RWPE2 (cell line): ENCODE results near the gene CETN2.
A peak's percentile ranks its signal among the peaks of the same experiment; 100 is the strongest.

Source experiments
- ATAC-seq: fragments of 200-7000 bp; cut with Tn5 transposase; 3 replicates; pipeline ENCODE4 v1.9.1; 2021; ENCODE audit warnings: low read depth
- DNase-seq: peaks from one replicate; pipeline ENCODE4 v3.0.0-alpha.2; 2020; ENCODE audit warnings: low spot score
- H3K27ac ChIP-seq: fragments of 450-650 bp; 2 replicates; pipeline ENCODE4 v1.5.1; 2017; ENCODE audit warnings: mild to moderate bottlenecking; ENCODE audit not compliant: poor library complexity, severe bottlenecking
- H3K27me3 ChIP-seq: fragments of 250-450 bp; sonication (Bioruptor Pico); 2 replicates; pipeline ENCODE4 v1.5.1; 2021; ENCODE audit warnings: mild to moderate bottlenecking, moderate library complexity; ENCODE audit not compliant: insufficient read depth, poor library complexity, severe bottlenecking
- H3K36me3 ChIP-seq: fragments of 250-450 bp; sonication (Bioruptor Pico); 2 replicates; pipeline ENCODE4 v1.5.1; 2020; ENCODE audit warnings: low read depth, mild to moderate bottlenecking, moderate library complexity
- H3K4me1 ChIP-seq: fragments of 250-450 bp; sonication (Bioruptor Pico); 2 replicates; pipeline ENCODE4 v1.5.1; 2021; ENCODE audit warnings: mild to moderate bottlenecking, moderate library complexity; ENCODE audit not compliant: insufficient read depth, poor library complexity, severe bottlenecking
- H3K4me3 ChIP-seq: fragments of 250-450 bp; sonication (Bioruptor Pico); 2 replicates; pipeline ENCODE4 v1.5.1; 2021; ENCODE audit warnings: mild to moderate bottlenecking, moderate library complexity; ENCODE audit not compliant: severe bottlenecking
- H3K9me3 ChIP-seq: fragments of 250-450 bp; sonication (Bioruptor Pico); 2 replicates; pipeline ENCODE4 v1.5.1; 2021; ENCODE audit warnings: mild to moderate bottlenecking, moderate library complexity; ENCODE audit not compliant: severe bottlenecking
- TF ChIP-seq, protein P1 (sequence below): fragments of 450-650 bp; IDR thresholded peaks from one replicate; pipeline ENCODE4 v1.5.1; 2017; ENCODE audit warnings: mild to moderate bottlenecking, moderate library complexity; ENCODE audit not compliant: poor library complexity, severe bottlenecking

The CETN2 gene

GRCh38 chrX:152817078-152817764 lies 13.3 kb downstream of the CETN2 start:
- H3K27me3 ChIP-seq = no peaks in the 10 kb centered on the region
- H3K4me3 ChIP-seq = no peak overlapping the region
- H3K36me3 ChIP-seq = no peaks in the 10 kb centered on the region
- peaks cover 8% of the 10 kb centered on the region for H3K4me1 ChIP-seq
- no peaks in the 10 kb centered on the region for H3K9me3 ChIP-seq
- DNase-seq (no peak), ATAC-seq (no peak; the same call in 2 of the 3 replicates)
- TF ChIP-seq, protein P1, sequence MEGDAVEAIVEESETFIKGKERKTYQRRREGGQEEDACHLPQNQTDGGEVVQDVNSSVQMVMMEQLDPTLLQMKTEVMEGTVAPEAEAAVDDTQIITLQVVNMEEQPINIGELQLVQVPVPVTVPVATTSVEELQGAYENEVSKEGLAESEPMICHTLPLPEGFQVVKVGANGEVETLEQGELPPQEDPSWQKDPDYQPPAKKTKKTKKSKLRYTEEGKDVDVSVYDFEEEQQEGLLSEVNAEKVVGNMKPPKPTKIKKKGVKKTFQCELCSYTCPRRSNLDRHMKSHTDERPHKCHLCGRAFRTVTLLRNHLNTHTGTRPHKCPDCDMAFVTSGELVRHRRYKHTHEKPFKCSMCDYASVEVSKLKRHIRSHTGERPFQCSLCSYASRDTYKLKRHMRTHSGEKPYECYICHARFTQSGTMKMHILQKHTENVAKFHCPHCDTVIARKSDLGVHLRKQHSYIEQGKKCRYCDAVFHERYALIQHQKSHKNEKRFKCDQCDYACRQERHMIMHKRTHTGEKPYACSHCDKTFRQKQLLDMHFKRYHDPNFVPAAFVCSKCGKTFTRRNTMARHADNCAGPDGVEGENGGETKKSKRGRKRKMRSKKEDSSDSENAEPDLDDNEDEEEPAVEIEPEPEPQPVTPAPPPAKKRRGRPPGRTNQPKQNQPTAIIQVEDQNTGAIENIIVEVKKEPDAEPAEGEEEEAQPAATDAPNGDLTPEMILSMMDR = peak; percentile 45
- H3K27ac ChIP-seq = no peak overlapping the region

GRCh38 chrX:152814048-152814447 lies 16.5 kb downstream of the CETN2 start:
- Histone ChIP-seq H3K27me3 (no peaks in the 10 kb centered on the region), H3K9me3 (no peaks in the 10 kb centered on the region), H3K36me3 (no peaks in the 10 kb centered on the region), H3K27ac (no peak overlapping the region), H3K4me3 (no peak overlapping the region), H3K4me1 (no peaks in the 10 kb centered on the region)
- no peak for ATAC-seq
- DNase-seq = no peak
- TF ChIP-seq, protein P1 = no peak

GRCh38 chrX:152813206-152813605 lies 17.4 kb downstream of the CETN2 start:
- TF ChIP-seq, protein P1 = no peak
- Histone ChIP-seq H3K27ac (no peak overlapping the region), H3K4me1 (no peaks in the 10 kb centered on the region), H3K4me3 (no peak overlapping the region), H3K27me3 (no peaks in the 10 kb centered on the region), H3K36me3 (no peaks in the 10 kb centered on the region), H3K9me3 (no peaks in the 10 kb centered on the region)
- ATAC-seq (no peak), DNase-seq (no peak)

GRCh38 chrX:152810403-152810802 lies 20.2 kb downstream of the CETN2 start:
- TF ChIP-seq, protein P1 = no peak
- Histone ChIP-seq H3K4me1 (no peaks in the 10 kb centered on the region), H3K27ac (no peak overlapping the region), H3K36me3 (no peaks in the 10 kb centered on the region), H3K9me3 (no peaks in the 10 kb centered on the region), H3K27me3 (no peaks in the 10 kb centered on the region), H3K4me3 (no peak overlapping the region)
- no peak for DNase-seq
- ATAC-seq = no peak

DNA sequence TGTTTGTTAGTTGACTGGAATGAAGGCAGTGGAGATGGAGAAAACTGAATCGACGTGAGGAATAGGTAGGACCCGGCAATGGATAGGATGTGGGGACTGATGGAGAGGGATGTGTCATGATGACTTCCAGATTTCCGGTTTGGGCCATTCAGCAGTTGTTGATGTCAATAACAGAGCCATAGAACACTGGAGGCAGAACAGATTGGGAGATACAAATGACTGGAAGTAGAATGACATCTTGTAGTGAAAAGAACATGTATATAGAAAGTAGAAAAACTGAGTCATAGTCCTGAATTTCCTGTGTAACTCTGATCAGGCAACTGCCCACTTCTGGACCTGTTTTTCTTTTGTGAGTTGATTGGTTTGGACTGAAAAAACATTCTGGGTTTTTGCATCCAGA lies 24.5 kb downstream of the CETN2 start:
- Histone ChIP-seq H3K36me3 (no peaks in the 10 kb centered on the region), H3K27me3 (no peaks in the 10 kb centered on the region), H3K9me3 (no peaks in the 10 kb centered on the region), H3K27ac (no peak overlapping the region), H3K4me1 (no peaks in the 10 kb centered on the region), H3K4me3 (no peak overlapping the region)
- ATAC-seq (no peak), DNase-seq (no peak)
- TF ChIP-seq, protein P1 = no peak
